Panc1 (cell line): Measurements from ENCODE around the gene FRMPD1.

ENCODE experiments used
- POLR2AphosphoS5 ChIP-seq: IDR thresholded peaks from 2 replicates; pipeline ENCODE4 v1.6.1; 2012; ENCODE audit warnings: mild to moderate bottlenecking, low read depth, low read length, moderate library complexity
- REST ChIP-seq, 2 experiments: IDR thresholded peaks; 2 replicates each; pipeline ENCODE4 v1.6.1; 2011 to 2012; ENCODE audit warnings: low read depth in 2 of 2, control low read depth in 1 of 2, low read length in 1 of 2, mild to moderate bottlenecking in 1 of 2, moderate library complexity in 1 of 2; ENCODE audit not compliant: insufficient read depth in 1 of 2
- SIN3A ChIP-seq: IDR thresholded peaks from 2 replicates; pipeline ENCODE4 v1.6.1; 2012; ENCODE audit warnings: low read depth, mild to moderate bottlenecking, low read length, moderate library complexity, borderline replicate concordance; ENCODE audit not compliant: insufficient read depth
- TCF7L2 ChIP-seq: IDR thresholded peaks from 2 replicates; pipeline ENCODE4 v1.6.1; 2011; ENCODE audit warnings: mild to moderate bottlenecking, low read depth, low read length, inconsistent platforms
- TF ChIP-seq, protein P1 (sequence below): fragments of 450-650 bp; IDR thresholded peaks from 2 replicates; pipeline ENCODE4 v1.5.1; 2017; ENCODE audit warnings: mild to moderate bottlenecking

- TF ChIP-seq, protein P1, sequence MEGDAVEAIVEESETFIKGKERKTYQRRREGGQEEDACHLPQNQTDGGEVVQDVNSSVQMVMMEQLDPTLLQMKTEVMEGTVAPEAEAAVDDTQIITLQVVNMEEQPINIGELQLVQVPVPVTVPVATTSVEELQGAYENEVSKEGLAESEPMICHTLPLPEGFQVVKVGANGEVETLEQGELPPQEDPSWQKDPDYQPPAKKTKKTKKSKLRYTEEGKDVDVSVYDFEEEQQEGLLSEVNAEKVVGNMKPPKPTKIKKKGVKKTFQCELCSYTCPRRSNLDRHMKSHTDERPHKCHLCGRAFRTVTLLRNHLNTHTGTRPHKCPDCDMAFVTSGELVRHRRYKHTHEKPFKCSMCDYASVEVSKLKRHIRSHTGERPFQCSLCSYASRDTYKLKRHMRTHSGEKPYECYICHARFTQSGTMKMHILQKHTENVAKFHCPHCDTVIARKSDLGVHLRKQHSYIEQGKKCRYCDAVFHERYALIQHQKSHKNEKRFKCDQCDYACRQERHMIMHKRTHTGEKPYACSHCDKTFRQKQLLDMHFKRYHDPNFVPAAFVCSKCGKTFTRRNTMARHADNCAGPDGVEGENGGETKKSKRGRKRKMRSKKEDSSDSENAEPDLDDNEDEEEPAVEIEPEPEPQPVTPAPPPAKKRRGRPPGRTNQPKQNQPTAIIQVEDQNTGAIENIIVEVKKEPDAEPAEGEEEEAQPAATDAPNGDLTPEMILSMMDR = no peak; the same call in 1 of the 2 replicates
- TF ChIP-seq POLR2AphosphoS5 (no peak), SIN3A (no peak), REST (IDR thresholded peaks at IDR 0.05; ENCODE audit: insufficient read depth in 1 of 2, low read depth in 2 of 2, low read length in 1 of 2) (no peak), TCF7L2 (no peak)
Measured at GRCh38 chr9:37622462-37622861, 28.3 kb upstream of the FRMPD1 start.
